H1 (cell line): ENCODE data around the gene ENTREP3. TPM values are rescaled to one million over a fixed set of nuclear protein-coding genes. Genes with fewer than 3 reads are reported as not detected.

Source experiments
- CTCF ChIA-PET: fragments of 300-600 bp; sonication (Branson Sonifier 250); formaldehyde crosslinking; loops from one replicate; lab custom pipeline; 2021; ENCODE audit not compliant: partially characterized antibody; lab: Charles Lee
- POLR2A ChIA-PET: fragments of 300-600 bp; sonication (Branson Sonifier 250); formaldehyde crosslinking; loops from one replicate; lab custom pipeline; 2021; ENCODE audit warnings: inconsistent platforms; ENCODE audit not compliant: partially characterized antibody; lab: Charles Lee
- DNase-seq, 2 experiments: peaks; one replicate each; pipeline versions ENCODE4 v3.0.0 to v3.0.0-alpha.2; 2010 to 2022; ENCODE audit warnings: low spot score in 2 of 2, low read depth in 1 of 2, mixed read lengths in 1 of 2
- FAIRE-seq: peaks from 2 replicates; lab custom pipeline; 2011; peaks lifted over from hg19 to GRCh38; lab: Jason Lieb, UNC
- H2AFZ ChIP-seq: 2 replicates; pipeline ENCODE4 v1.8.1; 2012; ENCODE audit warnings: low read length, inconsistent platforms
- H2AK5ac ChIP-seq: 2 replicates; pipeline ENCODE4 v1.6.1; 2013; ENCODE audit warnings: low read depth, low read length
- H2BK120ac ChIP-seq: replicated peaks from 2 replicates; pipeline ENCODE3; 2013; ENCODE audit warnings: low read depth, low read length, inconsistent platforms
- H2BK12ac ChIP-seq: 2 replicates; pipeline ENCODE4 v1.6.1; 2013; ENCODE audit warnings: low read depth, low read length
- H2BK15ac ChIP-seq: 2 replicates; pipeline ENCODE4 v1.6.1; 2013; ENCODE audit warnings: low read length
- H2BK20ac ChIP-seq: 2 replicates; pipeline ENCODE4 v1.6.1; 2013; ENCODE audit warnings: low read length
- H2BK5ac ChIP-seq: 2 replicates; pipeline ENCODE4 v1.6.1; 2013; ENCODE audit warnings: low read depth, low read length
- H3K14ac ChIP-seq: 2 replicates; pipeline ENCODE4 v1.6.1; 2013; ENCODE audit warnings: inconsistent platforms; ENCODE audit not compliant: insufficient read length
- H3K18ac ChIP-seq: 2 replicates; pipeline ENCODE4 v1.6.1; 2013; ENCODE audit warnings: low read length; ENCODE audit errors: extremely low read depth
- H3K23ac ChIP-seq: 2 replicates; pipeline ENCODE4 v1.6.1; 2013; ENCODE audit warnings: inconsistent platforms; ENCODE audit not compliant: insufficient read length
- H3K23me2 ChIP-seq: 2 replicates; pipeline ENCODE4 v1.6.1; 2013; ENCODE audit warnings: low read depth, low read length
- H3K27ac ChIP-seq: 2 replicates; pipeline ENCODE4 v1.6.1; 2011; ENCODE audit warnings: low read depth, low read length, inconsistent platforms
- H3K27me3 ChIP-seq, 4 experiments: replicated peaks in 1 of 4; 1 replicate in 1 of 4; 2 replicates in 3 of 4; pipeline versions ENCODE4 v1.6.1 to v1.8.1; 2011 to 2013; ENCODE audit warnings: low read length in 3 of 4, mild to moderate bottlenecking in 3 of 4, inconsistent platforms in 2 of 4, mixed read lengths in 2 of 4, moderate library complexity in 1 of 4; ENCODE audit not compliant: control insufficient read depth in 3 of 4, insufficient read depth in 3 of 4; ENCODE audit errors: extremely low read depth in 1 of 4
- H3K36me3 ChIP-seq, 4 experiments: 2 replicates each; pipeline versions ENCODE4 v1.6.1 to v1.8.1; 2011 to 2013; ENCODE audit warnings: mild to moderate bottlenecking in 4 of 4, low read length in 3 of 4, moderate library complexity in 2 of 4, control low read depth in 1 of 4, inconsistent platforms in 1 of 4; ENCODE audit not compliant: insufficient read depth in 4 of 4, control insufficient read depth in 2 of 4
- H3K4ac ChIP-seq: replicated peaks from 2 replicates; pipeline ENCODE3; 2013; ENCODE audit warnings: low read length, low read depth, mixed read lengths, inconsistent platforms; ENCODE audit not compliant: insufficient read length
- H3K4me1 ChIP-seq, 4 experiments: replicated peaks in 1 of 4; 1 replicate in 1 of 4; 2 replicates in 3 of 4; pipeline versions ENCODE4 v1.6.1 to v1.8.1; 2011 to 2013; ENCODE audit warnings: low read length in 3 of 4, inconsistent platforms in 2 of 4, mixed read lengths in 1 of 4; ENCODE audit not compliant: insufficient read depth in 4 of 4, control insufficient read depth in 3 of 4
- H3K4me2 ChIP-seq, 2 experiments: 2 replicates each; pipeline versions ENCODE4 v1.6.1 to v1.8.1; 2011 to 2013; ENCODE audit warnings: low read depth in 2 of 2, low read length in 2 of 2, control low read depth in 1 of 2, inconsistent platforms in 1 of 2, mild to moderate bottlenecking in 1 of 2; ENCODE audit not compliant: insufficient read depth in 1 of 2
- H3K4me3 ChIP-seq, 4 experiments: fragments of 200-600, 300-600 bp in 1 of 4; sonication (generic), shearing (Covaris generic), sonication (Bioruptor Twin) in 1 of 4; 2 replicates each; pipeline versions ENCODE4 v1.5.1 to v1.8.1; 2011 to 2016; ENCODE audit warnings: low read length in 4 of 4, low read depth in 3 of 4, control low read depth in 2 of 4, inconsistent platforms in 2 of 4, mild to moderate bottlenecking in 2 of 4, mixed read lengths in 1 of 4, moderate library complexity in 1 of 4; ENCODE audit not compliant: insufficient read depth in 2 of 4; ENCODE audit errors: extremely low read depth in 1 of 4
- H3K56ac ChIP-seq: replicated peaks from 2 replicates; pipeline ENCODE3; 2013; ENCODE audit warnings: low read depth, mild to moderate bottlenecking, mixed read lengths, low read length, inconsistent platforms; ENCODE audit not compliant: insufficient read length
- H3K79me1 ChIP-seq: 2 replicates; pipeline ENCODE4 v1.6.1; 2013; ENCODE audit warnings: low read depth, low read length, control low read depth
- H3K79me2 ChIP-seq, 2 experiments: 2 replicates each; pipeline versions ENCODE4 v1.6.1 to v1.8.1; 2012 to 2013; ENCODE audit warnings: low read length in 2 of 2, mild to moderate bottlenecking in 2 of 2, inconsistent platforms in 1 of 2; ENCODE audit not compliant: insufficient read depth in 2 of 2, control insufficient read depth in 1 of 2
- H3K9ac ChIP-seq, 4 experiments: replicated peaks in 1 of 4; 1 replicate in 1 of 4; 2 replicates in 3 of 4; pipeline versions ENCODE4 v1.6.1 to v1.8.1; 2011 to 2013; ENCODE audit warnings: low read depth in 3 of 4, low read length in 3 of 4, control low read depth in 2 of 4, mild to moderate bottlenecking in 2 of 4, moderate library complexity in 2 of 4, inconsistent platforms in 1 of 4; ENCODE audit errors: extremely low read depth in 1 of 4
- H3K9me3 ChIP-seq, 2 experiments: 2 replicates each; pipeline versions ENCODE4 v1.6.1 to v1.8.1; 2012 to 2013; ENCODE audit warnings: mild to moderate bottlenecking in 2 of 2, moderate library complexity in 2 of 2, control low read depth in 1 of 2, inconsistent platforms in 1 of 2, low read depth in 1 of 2, low read length in 1 of 2, mixed read lengths in 1 of 2; ENCODE audit not compliant: insufficient read depth in 2 of 2
- H4K20me1 ChIP-seq, 2 experiments: replicated peaks in 1 of 2; 2 replicates each; pipeline versions ENCODE3 to v1.8.1; 2011 to 2013; ENCODE audit warnings: inconsistent platforms in 2 of 2, low read length in 2 of 2, mild to moderate bottlenecking in 1 of 2; ENCODE audit not compliant: insufficient read depth in 2 of 2, control insufficient read depth in 1 of 2
- H4K5ac ChIP-seq: 2 replicates; pipeline ENCODE4 v1.6.1; 2013; ENCODE audit warnings: low read length, low read depth, mixed read lengths, inconsistent platforms; ENCODE audit not compliant: insufficient read length
- H4K8ac ChIP-seq: 2 replicates; pipeline ENCODE4 v1.8.0; 2013; ENCODE audit warnings: mild to moderate bottlenecking, moderate library complexity, low read length, inconsistent platforms; ENCODE audit not compliant: insufficient read depth; ENCODE audit errors: extremely low read depth
- H4K91ac ChIP-seq: replicated peaks from 2 replicates; pipeline ENCODE3; 2013; ENCODE audit warnings: low read length, mixed read lengths, inconsistent platforms; ENCODE audit not compliant: insufficient read length
- RAD21 ChIP-seq, 2 experiments: IDR thresholded peaks in 1 of 2; conservative IDR thresholded peaks in 1 of 2; 2 replicates each; pipeline ENCODE4 v1.6.1; 2011; ENCODE audit warnings: low read depth in 2 of 2, low read length in 2 of 2, improper control_type of control experiment in 1 of 2, inconsistent platforms in 1 of 2, mild to moderate bottlenecking in 1 of 2, moderate library complexity in 1 of 2
- WGBS, 2 experiments: shearing (Covaris generic) in 1 of 2; methylation state at CpG; one replicate each; pipeline versions ENCODE4 v1.1.6 to v1.1.7; 2013 to 2015; ENCODE audit warnings: low lambda C conversion rate in 2 of 2, mixed read lengths in 2 of 2, inconsistent platforms in 1 of 2, low coverage in 1 of 2, missing lambda C conversion rate in 1 of 2; ENCODE audit not compliant: insufficient replicate concordance in 2 of 2, insufficient coverage in 1 of 2, insufficient read length in 1 of 2; ENCODE audit errors: extremely low coverage in 1 of 2, missing lambda C conversion rate in 1 of 2; 5-methylcytosine and 5-hydroxymethylcytosine counted together
- polyA plus RNA-seq, 7 experiments: library from polyadenylated mRNA; depleted of rRNA in 3 of 7; stranded (reverse) in 5 of 7; unstranded in 2 of 7; fragments of >200 nt in 5 of 7; fragments of 200-250 nt in 2 of 7; gene quantifications; 1 replicate in 5 of 7; 2 replicates in 1 of 7; 4 replicates in 1 of 7; pipeline versions ENCODE4 v1.2.1 to v1.2.3, GENCODE V29; 2011 to 2013; ENCODE audit warnings: missing spikeins in 2 of 7, mixed read lengths in 2 of 7
- total RNA-seq: library from RNA; stranded (reverse); fragmentation: NEBNext Ultra II Directional; extraction: Animal tissue kit (Norgen Biotek cat#: 25700); gene quantifications from 2 replicates; pipeline ENCODE4 v1.2.1, GENCODE V29; 2021
- TF ChIP-seq, protein P1 (sequence below): IDR thresholded peaks from 2 replicates; pipeline ENCODE4 v1.6.1; 2012; ENCODE audit warnings: inconsistent platforms

Gene ENTREP3
- total and polyA plus RNA-seq, 2 of the 8 experiments (the other 6 are each of a cell fraction or from before 2014, with no cell fraction given): 22.8 to 52.2 TPM

DNA sequence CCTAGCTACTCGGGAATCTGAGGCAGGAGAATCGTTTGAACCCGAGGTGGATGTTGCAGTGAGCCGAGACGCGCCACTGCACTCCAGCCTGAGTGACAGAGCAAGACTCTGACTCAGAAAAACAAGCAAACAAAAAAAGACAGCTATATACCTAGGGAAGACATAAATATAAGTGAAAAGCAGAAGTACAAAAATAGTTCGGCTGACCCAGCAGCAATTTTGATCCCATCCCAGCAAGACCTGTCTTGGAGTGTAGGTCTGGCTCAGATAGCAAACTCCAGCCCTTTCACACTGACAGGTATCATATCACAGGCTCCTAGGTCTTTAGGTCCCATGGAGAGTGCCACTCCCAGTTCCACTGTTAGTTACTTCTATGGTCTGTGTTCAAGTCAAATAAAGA is 32.2 kb downstream of the ENTREP3 start:
- Histone ChIP-seq H4K5ac (no peak overlapping the region), H3K9ac (no peak overlapping the region), H3K4ac (no peak overlapping the region), H3K9me3 (no peaks in the 10 kb centered on the region), H3K56ac (no peak overlapping the region), H2BK12ac (no peak overlapping the region), H2BK120ac (no peak overlapping the region), H3K27me3 (no peaks in the 10 kb centered on the region), H3K79me1 (no peaks in the 10 kb centered on the region), H2AFZ (no peak overlapping the region), H2BK5ac (no peak overlapping the region), H3K79me2 (peaks cover 0 to 9% of the 10 kb centered on the region in 2 experiments; a peak in 1 of 4 replicates), H3K4me2 (no peak overlapping the region), H2BK15ac (no peak overlapping the region), H3K23me2 (0 out of 2 replicates have a peak, but pooled peaks cover 8% of the 10 kb centered on the region), H2AK5ac (no peak overlapping the region), H3K27ac (no peak overlapping the region), H3K23ac (no peak overlapping the region), H3K18ac (no peak overlapping the region), H4K20me1 (peaks cover 0 to 2% of the 10 kb centered on the region in 2 experiments), H4K8ac (no peak overlapping the region), H3K4me1 (peaks cover 0 to 13% (median 7%) of the 10 kb centered on the region in 4 experiments; a peak in 5 of 7 replicates), H3K36me3 (peaks cover 0 to 3% (median 0%) of the 10 kb centered on the region in 4 experiments; a peak in 1 of 8 replicates), H4K91ac (no peak overlapping the region), H3K4me3 (no peak overlapping the region), H3K14ac (no peak overlapping the region), H2BK20ac (no peak overlapping the region)
- no peak for DNase-seq
- ChIA-PET POLR2A (interaction anchor here (1.1 to 11.9 kb wide), 2 partner anchors 18 to 27 kb away, joined by 3 to 235 read pairs; partner anchors contain the start of genes MTX1 and THBS3), CTCF (interaction anchor here (1.1 to 7.2 kb wide), 5 partner anchors 16 to 128 kb away, joined by 3 to 62 read pairs (median 3); partner anchors contain the start of genes MTX1 and THBS3)
- no peak for FAIRE-seq
- 96% methylated on average over 7 of the region's 7 CpGs; no CpG with 5 or more reads in 1 of the 2 experiments for WGBS, 2 experiments
- no peak for TF ChIP-seq RAD21 (IDR thresholded peaks at IDR 0.05 in 1 of 2, conservative IDR thresholded peaks at IDR 0.05 in 1 of 2; ENCODE audit: low read depth in 2 of 2, low read length in 2 of 2)
- TF ChIP-seq, protein P1, sequence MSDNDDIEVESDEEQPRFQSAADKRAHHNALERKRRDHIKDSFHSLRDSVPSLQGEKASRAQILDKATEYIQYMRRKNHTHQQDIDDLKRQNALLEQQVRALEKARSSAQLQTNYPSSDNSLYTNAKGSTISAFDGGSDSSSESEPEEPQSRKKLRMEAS: no peak
